ENCODE measurements around the gene SLC25A43. TPM values are rescaled to one million over a fixed set of nuclear protein-coding genes. Genes with fewer than 3 reads are reported as not detected.
"Not testable (repeated sequence)": the region's sequence is repeated elsewhere in the genome, so short reads cannot be mapped to it uniquely, and the experiment has no call there.

SLC25A43 gene
- total RNA-seq, 1 experiment from 2014 or later: 44.5 TPM

DNA sequence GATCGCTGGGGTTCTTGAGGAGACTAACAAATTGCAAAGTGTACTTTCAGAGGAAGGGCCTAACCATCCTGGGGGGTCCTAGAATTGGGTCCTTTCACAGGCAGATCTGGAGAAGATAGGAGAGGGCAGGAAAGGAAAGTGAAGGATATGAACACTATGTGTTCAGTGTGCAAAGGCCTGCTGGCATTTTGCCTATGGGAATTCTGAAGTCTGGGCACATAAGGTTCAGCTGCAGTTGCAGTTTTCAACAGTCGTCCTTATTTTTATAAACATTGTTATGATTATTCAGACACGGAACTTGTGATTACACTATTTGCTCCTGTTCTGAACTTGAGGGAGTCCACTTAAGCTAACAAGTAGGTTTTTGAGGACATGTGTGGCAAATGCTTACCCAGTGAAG is 67.8 kb downstream of the SLC25A43 start:
- DNase-seq (ENCODE audit: extremely low read depth, low read depth): no peak

DNA sequence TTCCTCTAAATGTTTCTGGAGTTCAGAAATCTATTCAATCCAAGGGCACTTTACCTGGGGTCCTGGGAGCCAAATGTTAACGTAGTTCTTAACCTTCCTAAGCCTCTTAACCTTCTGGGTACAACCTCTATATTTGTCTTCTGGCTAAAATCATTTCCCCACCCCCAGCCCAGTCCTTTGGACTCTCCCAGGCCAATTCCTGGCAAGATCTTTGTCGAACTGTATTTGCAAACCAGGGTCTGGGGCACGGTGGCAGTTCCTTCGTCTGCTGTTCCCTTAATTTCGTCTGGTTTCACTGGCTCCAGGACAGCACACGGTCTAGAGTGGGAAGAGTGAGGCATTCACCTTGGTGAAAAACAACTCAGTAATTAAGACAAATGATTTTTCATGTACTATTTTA is 68.3 kb downstream of the SLC25A43 start:
- no peak for DNase-seq (ENCODE audit: extremely low read depth, low read depth)

GRCh38 chrX:119467842-119468550 is 68.9 kb downstream of the SLC25A43 start, which contains the start of gene SLC25A5:
Gene SLC25A5 (plus strand): TSS chrX:119468444. CDS start chrX:119468516, 72 bp downstream.
- DNase-seq (ENCODE audit: extremely low read depth, low read depth): peak; percentile 82

DNA sequence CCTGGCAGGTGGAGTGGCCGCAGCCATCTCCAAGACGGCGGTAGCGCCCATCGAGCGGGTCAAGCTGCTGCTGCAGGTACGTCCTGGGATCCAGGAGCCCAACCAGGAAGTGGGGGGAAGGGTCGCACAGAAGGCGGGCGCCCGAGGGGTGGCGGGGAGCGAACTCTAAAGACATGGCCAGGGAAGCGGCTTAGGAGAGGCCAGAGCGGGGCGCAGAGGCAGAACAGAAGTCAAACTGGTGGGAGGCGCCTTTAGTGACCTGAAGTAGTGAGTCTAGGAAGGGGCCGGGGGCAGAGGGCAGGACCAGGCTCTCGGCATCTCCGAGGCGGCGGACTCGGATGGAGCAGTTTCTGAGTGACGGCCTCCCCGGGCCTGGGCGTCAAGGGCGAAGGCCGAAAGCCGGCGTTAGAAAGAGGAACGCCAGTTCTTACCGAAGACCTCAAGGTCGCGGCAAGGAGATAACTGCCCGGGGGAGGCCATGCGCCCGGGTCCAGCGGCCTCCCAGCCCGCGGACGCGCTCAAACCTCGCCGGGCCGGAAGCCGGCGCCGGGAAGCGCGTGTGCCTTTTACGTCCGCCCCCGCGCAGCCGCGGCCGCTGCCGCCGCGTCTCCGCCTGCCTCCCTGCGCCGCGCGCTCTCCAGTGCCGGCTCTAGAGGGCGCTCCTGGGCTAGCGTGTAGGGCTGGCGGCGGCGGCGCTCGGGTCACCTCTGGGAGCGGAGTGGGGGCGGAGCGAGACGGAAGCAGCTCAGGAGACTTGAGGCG is 69.6 kb downstream of the SLC25A43 start:
- peak; percentile 83 for DNase-seq (ENCODE audit: extremely low read depth, low read depth)

DNA sequence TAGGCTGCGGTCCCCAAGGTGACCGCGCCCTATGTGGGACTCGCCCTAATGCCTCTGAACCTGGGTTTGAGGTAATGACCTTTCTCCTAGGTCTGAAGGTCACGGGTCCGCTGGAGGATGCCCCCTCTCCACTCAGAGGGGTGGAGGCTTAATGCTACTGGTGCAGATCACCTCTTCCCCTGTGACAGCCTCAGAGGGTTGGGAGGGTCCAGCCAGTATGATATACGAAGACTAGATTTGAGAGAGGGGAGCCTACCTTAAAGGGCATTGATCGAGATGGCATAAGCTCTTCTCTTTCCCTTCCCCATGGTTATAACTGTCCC is 70.1 kb downstream of the SLC25A43 start:
- no peak for DNase-seq (ENCODE audit: extremely low read depth, low read depth)

GRCh38 chrX:119474615-119475388 is 75.7 kb downstream of the SLC25A43 start:
- DNase-seq (ENCODE audit: extremely low read depth, low read depth): no peak

GRCh38 chrX:119475389-119476101 is 76.4 kb downstream of the SLC25A43 start:
- DNase-seq (ENCODE audit: extremely low read depth, low read depth): no peak

DNA sequence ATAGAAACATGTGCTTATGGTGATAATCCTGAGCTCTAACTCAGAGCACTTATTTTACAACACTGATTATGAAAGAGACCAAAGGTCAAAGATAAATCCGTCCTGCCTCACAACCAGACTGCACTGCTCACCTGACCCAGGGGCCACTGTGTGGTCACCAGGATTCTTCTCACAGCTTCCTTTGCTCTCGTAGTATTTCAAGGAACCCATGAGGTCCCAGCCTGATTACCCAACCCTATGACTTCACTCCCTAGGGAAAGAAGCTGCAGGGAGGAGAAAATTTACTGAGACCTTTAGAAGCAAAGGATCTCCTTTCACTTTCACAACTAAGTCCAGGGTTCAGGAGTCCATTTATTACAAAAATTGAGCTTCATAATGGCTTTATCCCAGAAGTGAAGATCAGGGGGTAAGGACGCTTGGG is 78.7 kb downstream of the SLC25A43 start:
- peak; percentile 59 for DNase-seq (ENCODE audit: extremely low read depth, low read depth)

GRCh38 chrX:119478504-119478903 is 79.4 kb downstream of the SLC25A43 start:
- DNase-seq (ENCODE audit: extremely low read depth, low read depth): no peak

GRCh38 chrX:119479845-119480244 is 80.7 kb downstream of the SLC25A43 start:
- DNase-seq (ENCODE audit: extremely low read depth, low read depth): no peak

DNA sequence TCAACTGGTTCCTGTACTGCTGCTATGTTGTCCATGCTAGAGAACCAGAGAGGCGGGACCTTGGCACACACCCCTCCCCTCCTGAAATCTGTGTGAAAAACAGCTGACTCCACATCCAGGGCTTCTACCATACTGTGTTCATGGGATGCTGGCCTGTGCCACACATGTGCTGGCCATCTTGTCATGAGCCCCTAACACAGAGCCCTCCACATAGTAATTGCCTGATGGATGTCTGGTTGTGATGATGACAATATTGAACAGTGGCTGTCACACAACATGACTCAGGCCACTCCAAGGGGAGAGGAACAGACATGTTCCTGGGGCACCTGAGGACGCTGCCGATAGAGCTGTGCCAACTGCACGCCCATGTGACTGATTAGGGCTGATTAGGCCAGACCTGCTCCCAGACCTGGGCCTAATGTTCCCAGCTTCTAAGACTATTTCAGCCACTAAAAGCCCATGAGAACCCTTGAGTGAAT is 82.2 kb downstream of the SLC25A43 start:
- no peak for DNase-seq (ENCODE audit: extremely low read depth, low read depth)

DNA sequence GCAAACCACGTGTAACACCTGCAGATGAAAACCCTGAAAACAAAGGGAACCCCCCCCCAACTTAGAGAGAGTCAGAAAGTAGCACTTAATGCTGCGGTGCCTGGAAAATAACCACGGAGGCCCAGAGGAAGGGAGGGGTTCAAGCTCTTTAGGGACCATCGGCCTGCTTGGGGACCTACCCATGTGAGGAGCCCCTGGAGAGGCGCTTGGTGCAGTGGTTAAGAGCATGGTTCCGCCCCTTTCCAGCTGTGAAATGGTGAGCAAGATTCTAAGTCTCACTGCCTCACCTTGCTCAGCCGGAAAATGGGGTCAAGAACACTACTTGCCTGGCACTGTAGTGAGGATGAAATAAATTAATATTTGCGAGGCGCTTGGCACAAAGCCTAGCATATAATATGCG is 82.9 kb downstream of the SLC25A43 start:
- DNase-seq (ENCODE audit: extremely low read depth, low read depth): no peak

DNA sequence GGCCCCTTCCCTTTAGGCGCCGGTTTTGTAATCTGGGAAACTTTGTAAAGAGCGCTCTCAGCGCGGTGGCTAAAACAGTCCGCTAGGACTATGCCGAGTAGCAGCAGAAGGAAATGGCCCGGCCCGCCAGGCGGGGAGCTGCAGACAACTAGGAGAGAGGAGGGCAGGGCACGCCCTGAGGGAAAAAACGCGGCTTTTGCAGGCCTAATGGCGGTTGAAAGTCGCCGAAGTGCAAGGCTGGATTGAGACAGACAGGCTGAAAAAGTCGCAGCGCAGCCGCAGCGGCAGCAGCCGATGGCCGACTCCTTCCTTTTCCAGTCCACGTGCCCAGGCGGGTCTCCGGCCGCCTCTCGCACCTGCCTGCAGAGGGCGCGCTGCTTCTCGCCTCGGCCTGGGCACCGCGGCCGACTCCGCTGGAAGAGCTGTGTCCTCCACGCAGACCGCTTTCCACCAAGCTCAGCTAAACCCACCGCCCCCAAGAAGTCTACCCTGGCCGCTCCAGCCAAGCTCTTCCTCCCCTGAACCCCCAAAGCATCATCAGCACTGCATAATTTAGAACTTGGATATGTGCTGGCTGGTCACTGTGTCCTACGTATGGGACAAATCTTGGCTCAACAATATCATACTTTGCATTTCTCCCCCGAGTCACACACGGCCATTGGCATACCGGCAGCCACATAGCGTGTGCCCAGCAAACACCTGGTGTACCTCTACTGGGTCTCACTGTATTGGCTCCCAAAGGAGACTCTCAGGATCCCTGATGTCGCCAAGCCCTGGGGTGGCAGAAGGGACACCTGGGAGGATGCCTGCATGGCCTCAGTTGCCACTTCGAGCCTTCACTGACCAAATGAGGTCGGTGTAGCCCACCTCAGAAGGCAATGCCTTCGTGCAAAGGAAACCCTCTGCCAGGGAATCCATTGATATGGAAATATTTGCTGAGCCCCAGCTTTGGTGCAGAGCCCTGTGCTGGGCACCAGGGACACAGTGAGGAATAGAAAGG is 83.6 kb downstream of the SLC25A43 start:
- peak; percentile 58 for DNase-seq (ENCODE audit: extremely low read depth, low read depth)

GRCh38 chrX:119486745-119487144 is 87.6 kb downstream of the SLC25A43 start:
- no peak for DNase-seq (ENCODE audit: extremely low read depth, low read depth)

GRCh38 chrX:119487766-119488165 is 88.6 kb downstream of the SLC25A43 start:
- DNase-seq (ENCODE audit: extremely low read depth, low read depth): not testable (repeated sequence)

- DNase-seq (ENCODE audit: extremely low read depth, low read depth): peak; percentile 58
Observed at GRCh38 chrX:119488749-119489148, 89.6 kb downstream of the SLC25A43 start.

DNA sequence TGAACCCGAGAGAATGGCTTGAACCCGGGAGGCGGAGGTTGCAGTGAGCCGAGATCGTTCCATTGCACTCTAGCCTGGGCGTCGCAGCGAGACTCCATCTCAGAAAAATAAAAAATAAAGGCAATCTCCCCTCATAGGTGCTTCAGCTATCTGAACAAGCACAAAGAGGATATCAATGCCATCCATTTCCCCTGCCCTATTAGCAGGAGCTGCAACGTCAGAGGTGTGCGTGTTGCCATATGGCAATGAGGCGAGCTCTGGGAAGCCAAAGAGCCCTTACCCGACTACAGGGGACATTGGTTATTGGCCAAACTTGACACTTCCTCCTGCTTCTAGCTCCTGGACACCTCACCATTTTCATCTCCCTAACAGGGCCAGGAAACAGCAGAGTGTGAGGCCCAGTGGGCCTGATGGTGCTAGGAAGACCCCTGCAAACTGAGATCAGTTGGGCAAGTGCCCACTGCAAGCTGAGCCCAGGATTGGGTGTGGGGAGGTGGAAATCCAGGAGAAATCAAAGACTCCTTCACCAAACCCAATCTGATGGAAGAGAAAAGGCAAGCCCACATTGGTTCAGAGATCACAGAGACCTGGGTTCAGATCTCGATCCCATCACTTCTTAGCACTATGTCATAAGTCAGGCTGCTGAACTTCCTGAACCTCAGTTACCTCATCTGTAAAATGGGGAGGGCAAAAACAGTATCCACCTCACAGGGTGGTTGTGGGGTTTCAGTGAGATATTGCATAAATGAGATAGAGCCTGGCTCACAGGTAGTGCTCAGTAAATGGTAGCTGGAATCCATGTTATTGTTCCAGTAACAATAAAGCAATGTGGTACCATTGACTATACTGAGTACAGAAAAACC is 90.3 kb downstream of the SLC25A43 start:
- DNase-seq (ENCODE audit: extremely low read depth, low read depth): no peak

GRCh38 chrX:119492463-119492862 is 93.3 kb downstream of the SLC25A43 start:
- DNase-seq (ENCODE audit: extremely low read depth, low read depth): no peak

All from NCI-H460 (cell line).